ENCODE measurements around the gene LDAH. TPM values are rescaled to one million over a fixed set of nuclear protein-coding genes. Genes with fewer than 3 reads are reported as not detected.

The LDAH gene
- polyA plus RNA-seq, 1 experiment: 31.4 TPM

DNA sequence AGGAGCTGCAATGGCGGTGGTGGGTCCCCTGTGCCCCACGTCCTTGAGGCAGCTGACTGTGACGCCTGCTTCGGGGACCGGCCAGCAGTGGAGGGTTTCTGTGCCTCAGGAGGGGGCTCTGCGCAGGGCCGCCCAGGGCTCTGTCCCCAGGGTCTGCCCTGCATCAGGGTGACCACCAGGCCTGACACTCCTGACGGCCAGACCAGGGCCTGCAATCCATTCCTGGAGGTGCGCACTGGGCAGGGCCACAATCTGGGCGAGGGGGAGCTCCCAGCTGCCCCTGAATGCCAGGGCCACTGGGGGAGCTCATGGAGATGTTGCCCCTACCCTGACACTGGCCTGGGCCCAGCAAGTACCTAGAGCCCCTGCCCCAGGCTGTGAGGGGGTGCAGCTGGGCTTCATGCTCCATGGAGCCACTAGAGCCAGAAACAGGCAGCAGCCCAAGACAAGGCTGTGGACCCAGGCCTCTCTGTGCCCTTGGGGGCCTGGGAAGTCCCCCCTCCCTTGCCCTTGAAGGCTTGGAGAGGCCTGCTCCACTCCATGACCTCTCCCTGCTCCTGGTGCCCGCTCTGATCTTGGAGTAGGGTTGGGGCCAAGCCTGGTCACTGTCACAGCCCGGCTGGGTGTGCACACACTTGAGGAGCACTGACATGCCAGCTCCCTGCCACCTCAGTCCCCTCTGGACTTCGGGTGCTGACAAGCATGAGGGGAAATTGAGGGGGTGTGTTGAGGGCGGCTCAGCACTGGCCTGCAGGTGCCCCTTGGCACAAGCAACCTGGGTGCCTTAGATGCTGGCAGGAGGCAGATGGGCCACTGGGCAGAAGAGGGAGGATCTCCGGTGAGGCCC is 55.9 kb downstream of the LDAH start:
- H3K9me3 ChIP-seq (ENCODE audit: control insufficient read depth, insufficient read depth, low read length): no peaks in the 10 kb centered on the region; the same call in 1 of the 2 replicates
- no peak for DNase-seq (ENCODE audit: low read depth, low spot score)
- CTCF ChIA-PET: interaction anchor here (4.3 kb wide), 1 partner anchor 15 kb away, joined by 15 read pairs; no protein-coding TSS in a partner anchor

DNA sequence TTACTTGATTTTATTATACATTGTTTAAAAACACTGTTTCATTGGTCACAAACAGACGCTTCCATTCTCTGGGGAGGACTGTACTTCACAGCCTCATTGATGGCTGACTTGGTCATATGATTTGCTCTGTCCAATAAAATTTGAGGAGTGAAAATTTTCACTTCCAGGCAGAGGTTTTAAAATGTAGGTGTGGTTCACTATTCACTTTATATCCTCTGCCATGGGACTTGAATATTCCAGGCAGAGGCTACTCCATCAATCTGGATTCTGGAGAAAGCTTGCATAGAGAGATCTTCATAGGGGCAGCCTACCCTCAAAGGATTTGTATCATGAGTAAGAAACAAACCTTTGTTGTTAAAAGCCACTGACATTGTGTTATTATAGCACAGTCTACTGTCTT is 56.7 kb downstream of the LDAH start:
- ChIA-PET CTCF (interaction anchor here (1.4 to 4.3 kb wide), 2 partner anchors 16 to 105 kb away, joined by 3 to 15 read pairs; no protein-coding TSS in a partner anchor), POLR2A (no interaction called here)
- no peak overlapping the region for H3K27ac ChIP-seq (ENCODE audit: low read depth, low read length)
- TF ChIP-seq, protein P1, sequence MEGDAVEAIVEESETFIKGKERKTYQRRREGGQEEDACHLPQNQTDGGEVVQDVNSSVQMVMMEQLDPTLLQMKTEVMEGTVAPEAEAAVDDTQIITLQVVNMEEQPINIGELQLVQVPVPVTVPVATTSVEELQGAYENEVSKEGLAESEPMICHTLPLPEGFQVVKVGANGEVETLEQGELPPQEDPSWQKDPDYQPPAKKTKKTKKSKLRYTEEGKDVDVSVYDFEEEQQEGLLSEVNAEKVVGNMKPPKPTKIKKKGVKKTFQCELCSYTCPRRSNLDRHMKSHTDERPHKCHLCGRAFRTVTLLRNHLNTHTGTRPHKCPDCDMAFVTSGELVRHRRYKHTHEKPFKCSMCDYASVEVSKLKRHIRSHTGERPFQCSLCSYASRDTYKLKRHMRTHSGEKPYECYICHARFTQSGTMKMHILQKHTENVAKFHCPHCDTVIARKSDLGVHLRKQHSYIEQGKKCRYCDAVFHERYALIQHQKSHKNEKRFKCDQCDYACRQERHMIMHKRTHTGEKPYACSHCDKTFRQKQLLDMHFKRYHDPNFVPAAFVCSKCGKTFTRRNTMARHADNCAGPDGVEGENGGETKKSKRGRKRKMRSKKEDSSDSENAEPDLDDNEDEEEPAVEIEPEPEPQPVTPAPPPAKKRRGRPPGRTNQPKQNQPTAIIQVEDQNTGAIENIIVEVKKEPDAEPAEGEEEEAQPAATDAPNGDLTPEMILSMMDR (IDR thresholded peaks at IDR 0.05; ENCODE audit: low read depth, low read length): no peak
- no peak overlapping the region for H3K4me3 ChIP-seq (ENCODE audit: low read depth, low read length)
- no peak for DNase-seq (ENCODE audit: low read depth, low spot score)
- no peaks in the 10 kb centered on the region; the same call in 1 of the 2 replicates for H3K9me3 ChIP-seq (ENCODE audit: control insufficient read depth, insufficient read depth, low read length)
- no peaks in the 10 kb centered on the region for H3K27me3 ChIP-seq (ENCODE audit: control insufficient read depth, insufficient read depth, low read length)

More for the DNA sequence above, 55.9 kb downstream of the LDAH start:
- TF ChIP-seq, protein P1 (IDR thresholded peaks at IDR 0.05; ENCODE audit: low read depth, low read length): no peak
- Histone ChIP-seq H3K27ac (ENCODE audit: low read depth, low read length) (no peak overlapping the region), H3K27me3 (ENCODE audit: control insufficient read depth, insufficient read depth, low read length) (no peaks in the 10 kb centered on the region), H3K4me3 (ENCODE audit: low read depth, low read length) (no peak overlapping the region)
- POLR2A ChIA-PET: no interaction called here

DNA sequence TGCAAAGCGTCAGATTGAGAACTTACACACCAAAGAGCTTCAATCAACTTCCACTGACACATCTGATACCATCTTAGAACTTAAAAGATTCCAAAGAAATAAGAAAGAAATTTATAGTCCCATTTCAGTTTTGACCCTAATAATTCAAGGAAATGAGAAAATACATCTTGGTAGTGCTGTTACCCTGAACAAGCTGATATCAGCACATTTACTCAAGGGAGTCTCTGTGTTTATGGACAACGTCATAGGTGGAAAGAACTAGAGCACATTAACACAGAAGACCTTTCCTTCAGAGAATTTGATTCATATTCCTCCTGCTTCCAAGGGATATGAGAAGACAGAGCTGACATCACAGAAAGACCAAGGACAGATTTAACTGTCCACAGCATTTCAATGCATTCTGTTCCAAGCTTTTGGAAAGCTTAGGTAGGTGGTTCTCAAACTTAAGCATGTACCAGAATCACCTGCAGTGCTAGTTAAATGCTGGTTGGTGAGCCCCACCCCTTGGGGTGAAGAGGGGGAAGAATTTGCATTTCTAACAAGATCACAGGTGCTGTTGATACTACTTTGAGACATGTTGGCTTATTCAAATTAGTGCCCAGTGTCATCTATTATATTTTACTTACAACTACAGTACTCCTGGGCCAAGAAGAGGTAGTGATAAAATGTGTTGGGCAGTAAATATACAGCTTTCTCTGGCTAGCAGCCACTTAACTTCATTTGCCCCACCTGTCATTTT is 59.8 kb downstream of the LDAH start:
- DNase-seq (ENCODE audit: low read depth, low spot score): no peak
- no peaks in the 10 kb centered on the region for H3K27me3 ChIP-seq (ENCODE audit: control insufficient read depth, insufficient read depth, low read length)
- TF ChIP-seq, protein P1 (IDR thresholded peaks at IDR 0.05; ENCODE audit: low read depth, low read length): no peak
- no peaks in the 10 kb centered on the region; the same call in 1 of the 2 replicates for H3K9me3 ChIP-seq (ENCODE audit: control insufficient read depth, insufficient read depth, low read length)
- no peak overlapping the region for H3K4me3 ChIP-seq (ENCODE audit: low read depth, low read length)
- POLR2A ChIA-PET: no interaction called here
- no peak overlapping the region for H3K27ac ChIP-seq (ENCODE audit: low read depth, low read length)
- CTCF ChIA-PET: interaction anchor here (1.7 kb wide), 1 partner anchor 102 kb away, joined by 5 read pairs; no protein-coding TSS in a partner anchor

DNA sequence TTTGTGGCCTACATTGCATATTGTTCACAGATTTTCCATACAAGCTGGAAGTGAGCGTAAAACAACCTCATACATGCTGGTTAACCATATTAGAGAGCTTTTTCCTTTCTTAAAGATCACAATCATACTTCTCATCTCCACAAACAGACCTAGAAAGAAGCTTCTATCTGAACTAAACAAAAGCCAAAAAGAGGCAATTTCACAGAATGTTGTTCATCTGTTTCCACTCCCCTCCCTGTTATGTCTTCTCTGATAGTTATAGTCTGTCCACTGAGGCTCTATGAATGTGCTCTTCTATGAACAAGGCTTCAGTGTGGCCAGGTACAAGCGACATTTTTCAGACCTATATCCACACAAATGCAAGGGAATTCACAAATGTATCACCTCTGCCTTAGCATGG is 63.4 kb downstream of the LDAH start:
- CTCF ChIA-PET: interaction anchor here (2.2 to 4.0 kb wide), 2 partner anchors 22 to 98 kb away, joined by 16 to 18 read pairs; no protein-coding TSS in a partner anchor
- H3K4me3 ChIP-seq (ENCODE audit: low read depth, low read length): no peak overlapping the region
- TF ChIP-seq, protein P1 (IDR thresholded peaks at IDR 0.05; ENCODE audit: low read depth, low read length): no peak
- no peak for DNase-seq (ENCODE audit: low read depth, low spot score)
- H3K27me3 ChIP-seq (ENCODE audit: control insufficient read depth, insufficient read depth, low read length): no peaks in the 10 kb centered on the region
- POLR2A ChIA-PET: no interaction called here
- no peak overlapping the region for H3K27ac ChIP-seq (ENCODE audit: low read depth, low read length)
- H3K9me3 ChIP-seq (ENCODE audit: control insufficient read depth, insufficient read depth, low read length): no peaks in the 10 kb centered on the region
